Brain microvascular endothelial cell (primary cell): ENCODE data around the gene ADAM33.

Source experiments
- DNase-seq: peaks from one replicate; pipeline ENCODE4 v3.0.0-alpha.2; 2020
- H3K27ac ChIP-seq: fragments of 250-450 bp; sonication (Bioruptor Pico); 2 replicates; pipeline ENCODE4 v1.5.1; 2020; ENCODE audit warnings: mild to moderate bottlenecking, moderate library complexity
- H3K27me3 ChIP-seq: fragments of 250-450 bp; sonication (Bioruptor Pico); replicated peaks from 2 replicates; pipeline ENCODE4 v1.5.1; 2020; ENCODE audit warnings: mild to moderate bottlenecking
- H3K36me3 ChIP-seq: fragments of 250-450 bp; sonication (Bioruptor Pico); replicated peaks from 2 replicates; pipeline ENCODE4 v1.5.1; 2020; ENCODE audit warnings: mild to moderate bottlenecking
- H3K4me3 ChIP-seq: 2 replicates; pipeline ENCODE4 v1.5.1; 2011; ENCODE audit warnings: low read depth, mild to moderate bottlenecking, control low read depth, low read length, moderate library complexity
- CTCF ChIP-seq: IDR thresholded peaks from 2 replicates; pipeline ENCODE4 v1.5.1; 2011; ENCODE audit warnings: low read depth, mild to moderate bottlenecking, moderate library complexity, low read length, control low read depth, inconsistent platforms; ENCODE audit errors: missing control alignments
- in situ Hi-C: cut with HindIII; loops from 2 replicates; pipeline ENCODE4 v1.10.0; 2017; ENCODE audit warnings: low sequenced_read_pairs, low pct_ligation_motif_present

Gene ADAM33

GRCh38 chr20:3621111-3621510 lies 60.7 kb downstream of the ADAM33 start:
- Histone ChIP-seq H3K36me3 (no peaks in the 10 kb centered on the region), H3K27me3 (no peaks in the 10 kb centered on the region), H3K4me3 (no peak overlapping the region), H3K27ac (no peak overlapping the region)
- TF ChIP-seq CTCF = no peak
- in situ Hi-C loops = no loop called here
- DNase-seq = no peak
